K562 (cell line): ENCODE data around the gene PHF21A.

Source experiments
- ATF2 ChIP-seq: sonication (generic); formaldehyde crosslinking; IDR thresholded peaks from 2 replicates; pipeline ENCODE4 v1.8.1; 2022; ENCODE audit warnings: missing genetic modification reagents
- CREB1 ChIP-seq, 2 experiments: sonication (generic) in 1 of 2; formaldehyde crosslinking in 1 of 2; IDR thresholded peaks; 2 replicates each; pipeline versions ENCODE4 v1.6.1 to v1.8.0; 2012 to 2022; ENCODE audit warnings: inconsistent platforms in 1 of 2, mild to moderate bottlenecking in 1 of 2, missing genetic modification reagents in 1 of 2, moderate library complexity in 1 of 2
- CTCF ChIP-seq, 3 experiments: IDR thresholded peaks in 2 of 3; conservative IDR thresholded peaks in 1 of 3; 2 replicates each; pipeline ENCODE4 v1.5.1; 2011 to 2012; ENCODE audit warnings: low read length in 3 of 3, mild to moderate bottlenecking in 3 of 3, control low read depth in 2 of 3, improper control_type of control experiment in 1 of 3, inconsistent platforms in 1 of 3, low read depth in 1 of 3, mixed read lengths in 1 of 3, moderate library complexity in 1 of 3; ENCODE audit not compliant: insufficient read depth in 2 of 3
- ETV1 ChIP-seq: fragments of 450-650 bp; conservative IDR thresholded peaks from 2 replicates; pipeline ENCODE4 v1.6.1; 2016; ENCODE audit warnings: missing genetic modification characterization, control low read depth, low read depth, missing compliant biosample characterization
- MAX ChIP-seq: sonication (generic); formaldehyde crosslinking; IDR thresholded peaks from 2 replicates; pipeline ENCODE4 v1.9.0; 2022; ENCODE audit warnings: mild to moderate bottlenecking, missing genetic modification reagents
- MCM5 ChIP-seq: fragments of 450-650 bp; IDR thresholded peaks from 2 replicates; pipeline ENCODE4 v1.6.1; 2016; ENCODE audit warnings: low read depth
- NR4A1 ChIP-seq, 2 experiments: fragments of 250-450 bp in 1 of 2; fragments of 450-650 bp in 1 of 2; sonication (Bioruptor Pico) in 1 of 2; IDR thresholded peaks; 2 replicates each; pipeline versions ENCODE4 v1.4.0 to v1.6.1; 2016 to 2020; ENCODE audit warnings: mild to moderate bottlenecking in 2 of 2, missing compliant biosample characterization in 1 of 2, missing genetic modification characterization in 1 of 2, moderate library complexity in 1 of 2

GRCh38 chr11:45947885-45948284, 173.4 kb downstream of the PHF21A start:
- TF ChIP-seq ETV1 (tag) (no peak), NR4A1 (CRISPR knock-in tag; IDR thresholded peaks at IDR 0.05) (no peak), NR4A1 (tag; IDR thresholded peaks at IDR 0.05) (no peak), CTCF (IDR thresholded peaks at IDR 0.05 in 2 of 3, conservative IDR thresholded peaks at IDR 0.05 in 1 of 3; ENCODE audit: insufficient read depth in 2 of 3, low read depth in 1 of 3, low read length in 3 of 3) (no peak), CREB1 (IDR thresholded peaks at IDR 0.05) (no peak), CREB1 (CRISPR knock-in tag; IDR thresholded peaks at IDR 0.05) (no peak), MCM5 (no peak), ATF2 (no peak), MAX (CRISPR knock-in tag) (no peak)
